COLO668 (cell line): ENCODE measurements around the gene PLA2G10.
"Not testable (repeated sequence)": the region's sequence is repeated elsewhere in the genome, so short reads cannot be mapped to it uniquely, and the experiment has no call there.

Source experiments
- DNase-seq: peaks from one replicate; lab custom pipeline; 2025; ENCODE audit not compliant: unreplicated experiment; lab: John Stamatoyannopoulos, UW

PLA2G10 gene, protein sequence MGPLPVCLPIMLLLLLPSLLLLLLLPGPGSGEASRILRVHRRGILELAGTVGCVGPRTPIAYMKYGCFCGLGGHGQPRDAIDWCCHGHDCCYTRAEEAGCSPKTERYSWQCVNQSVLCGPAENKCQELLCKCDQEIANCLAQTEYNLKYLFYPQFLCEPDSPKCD

GRCh38 chr16:14694129-14694528 is at the start of gene PLA2G10:
Gene PLA2G10 (minus strand): TSS chr16:14694308. CDS start chr16:14694229, 79 bp downstream.
- not testable (repeated sequence) for DNase-seq

- DNase-seq: not testable (repeated sequence)
Observed at GRCh38 chr16:14742273-14743128, 48.4 kb upstream of the PLA2G10 start, which contains the start of gene NPIPA2. Gene NPIPA2 (plus strand): TSS chr16:14742533. CDS start chr16:14748066, 5,533 bp downstream.

- not testable (repeated sequence) for DNase-seq
Observed at GRCh38 chr16:14741794-14742193, 47.7 kb upstream of the PLA2G10 start.

DNA sequence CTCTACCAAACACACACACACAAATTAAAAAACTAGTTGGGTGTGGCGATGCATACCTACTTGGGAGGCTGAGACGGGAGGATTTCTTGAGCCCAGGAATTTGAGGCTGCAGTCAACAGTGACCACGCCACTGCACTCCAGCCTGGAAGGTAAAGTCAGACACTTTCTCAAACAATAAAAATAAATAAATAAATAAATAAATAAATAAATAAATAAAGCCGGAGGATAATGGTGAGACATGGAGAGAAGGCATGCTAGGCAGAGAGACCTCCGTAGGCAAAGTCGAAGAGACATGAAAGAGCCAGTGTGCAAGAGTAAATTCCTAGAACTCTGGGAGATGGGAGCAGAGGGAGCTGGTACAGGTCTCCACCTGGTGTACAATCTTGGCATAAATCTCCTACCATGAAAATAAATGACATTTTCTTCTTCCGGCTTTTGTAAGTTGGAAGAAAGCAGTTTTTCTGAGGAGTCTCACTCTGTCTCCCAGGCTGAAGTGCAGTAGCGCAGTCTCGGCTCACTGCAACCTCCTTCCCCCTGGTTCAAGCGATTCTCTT is 46.8 kb upstream of the PLA2G10 start:
- DNase-seq: not testable (repeated sequence)

DNA sequence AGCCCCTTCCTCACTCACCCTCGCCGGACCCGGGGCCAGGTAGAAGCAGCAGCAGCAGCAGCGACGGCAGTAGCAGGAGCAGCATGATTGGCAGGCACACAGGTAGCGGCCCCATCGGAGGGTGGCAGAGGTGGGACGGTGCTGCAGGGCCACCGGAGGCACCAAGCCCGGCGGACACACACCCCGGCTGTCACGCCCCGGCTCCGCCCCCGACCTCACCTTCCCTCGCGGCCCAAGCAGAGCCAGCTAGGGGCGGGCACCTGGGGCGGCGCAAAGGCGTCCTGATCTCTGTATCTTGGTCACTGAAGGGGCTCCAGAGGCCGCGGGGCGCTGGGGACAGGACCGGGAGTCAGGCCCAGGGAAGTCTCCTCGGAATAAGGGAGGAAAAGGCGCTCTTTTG is 39.1 kb upstream of the PLA2G10 start:
- not testable (repeated sequence) for DNase-seq

GRCh38 chr16:14703156-14704011 is 9.3 kb upstream of the PLA2G10 start, which contains the start of gene NPIPA3:
Gene NPIPA3 (plus strand): TSS chr16:14703411. CDS start chr16:14708944, 5,533 bp downstream.
- not testable (repeated sequence) for DNase-seq

DNA sequence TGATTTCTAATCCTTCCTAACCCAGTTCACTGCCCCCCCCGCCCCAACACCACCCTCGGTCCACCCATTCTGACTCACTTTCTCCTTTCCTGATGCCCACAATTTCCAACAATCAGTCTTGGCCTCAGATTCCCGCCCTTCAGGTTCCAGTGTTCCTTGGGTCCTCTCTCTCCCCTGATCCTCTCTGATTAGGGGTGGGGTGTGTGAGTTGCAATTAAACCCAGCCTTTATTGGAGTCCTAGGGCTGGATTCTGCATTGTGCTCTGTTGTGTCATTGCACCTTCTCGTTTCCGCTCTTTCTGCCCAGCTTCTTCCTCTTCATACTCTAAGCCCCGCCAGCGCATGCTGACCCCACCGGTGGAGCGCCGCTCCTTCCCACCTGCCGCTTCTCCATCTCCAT is 8.6 kb upstream of the PLA2G10 start:
- not testable (repeated sequence) for DNase-seq

GRCh38 chr16:14701859-14702258 is 7.8 kb upstream of the PLA2G10 start:
- not testable (repeated sequence) for DNase-seq

GRCh38 chr16:14685870-14686793 is 8.0 kb downstream of the PLA2G10 start:
- DNase-seq: not testable (repeated sequence)

- no peak for DNase-seq
Observed at GRCh38 chr16:14682121-14682520, 12.0 kb downstream of the PLA2G10 start.

- no peak for DNase-seq
Observed at GRCh38 chr16:14681115-14681514, 13.0 kb downstream of the PLA2G10 start.

- not testable (repeated sequence) for DNase-seq
Observed at GRCh38 chr16:14680396-14680795, 13.7 kb downstream of the PLA2G10 start.

DNA sequence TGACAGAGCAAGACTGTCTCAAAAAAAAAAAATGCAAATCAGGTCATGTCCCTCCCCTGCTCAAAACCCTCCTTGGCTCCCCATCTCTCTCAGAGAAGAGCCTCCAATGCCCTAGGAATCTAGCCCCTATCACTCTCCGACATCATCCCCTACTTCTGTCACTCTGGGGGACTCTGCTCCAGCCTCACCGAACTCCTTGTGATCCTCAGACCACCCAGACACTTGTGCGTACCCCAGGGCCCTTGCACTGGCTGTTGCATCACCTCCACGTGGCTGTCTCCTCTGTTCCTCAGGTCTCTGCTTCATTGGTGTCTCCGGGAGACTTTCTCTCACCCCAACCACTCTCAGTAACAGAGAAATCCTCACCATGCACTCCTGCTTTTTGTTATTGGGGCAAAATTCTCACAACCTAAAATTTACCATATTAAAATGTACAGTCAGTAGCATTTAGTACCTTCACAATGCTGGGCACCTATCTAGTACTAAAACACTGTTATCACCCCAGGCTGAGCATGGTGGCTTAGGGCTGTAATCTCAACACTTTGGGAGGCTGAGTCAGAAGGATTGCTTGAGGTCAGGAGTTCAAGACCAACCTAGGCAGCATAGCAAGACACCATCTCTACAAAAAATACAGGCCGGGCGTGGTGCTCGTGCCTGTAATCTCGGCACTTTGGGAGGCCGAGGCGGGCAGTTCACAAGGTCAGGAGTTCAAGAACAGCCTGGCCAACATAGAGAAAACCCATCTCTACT is 15.2 kb downstream of the PLA2G10 start:
- no peak for DNase-seq

- no peak for DNase-seq
Observed at GRCh38 chr16:14677627-14678026, 16.5 kb downstream of the PLA2G10 start.

DNA sequence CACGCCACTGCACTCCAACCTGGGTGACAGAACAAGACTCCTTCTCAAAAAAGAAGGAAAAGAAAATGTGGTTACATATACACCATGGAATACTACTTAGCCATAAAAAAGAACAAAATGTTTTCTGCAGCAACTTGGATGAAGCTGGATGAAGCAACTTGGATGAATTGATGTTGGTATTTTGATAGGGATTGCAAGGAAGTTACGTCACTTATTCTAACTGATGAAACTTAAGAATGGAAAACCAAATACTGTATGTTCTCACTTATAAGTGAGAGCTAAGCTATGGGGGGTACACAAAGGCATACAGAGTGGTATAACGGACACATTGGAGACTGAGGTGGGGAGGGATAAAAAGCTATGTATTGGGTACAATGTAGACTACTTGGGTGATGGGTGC is 17.5 kb downstream of the PLA2G10 start:
- no peak for DNase-seq

- DNase-seq: no peak
Observed at GRCh38 chr16:14672403-14672971, 21.6 kb downstream of the PLA2G10 start.

- no peak for DNase-seq
Observed at GRCh38 chr16:14669776-14670175, 24.3 kb downstream of the PLA2G10 start.

- DNase-seq: no peak
Observed at GRCh38 chr16:14668556-14669223, 25.4 kb downstream of the PLA2G10 start.
